Mammary epithelial cell (primary cell): Measurements from ENCODE around the gene ARCN1.

Source experiments
- CTCF ChIP-seq, 2 donors: IDR thresholded peaks in 1 of 2; conservative IDR thresholded peaks in 1 of 2; 2 replicates each; pipeline ENCODE4 v1.5.1; 2011 to 2012; ENCODE audit warnings: inconsistent platforms in 2 of 2, low read length in 2 of 2, mild to moderate bottlenecking in 2 of 2, control low read depth in 1 of 2, low read depth in 1 of 2; ENCODE audit not compliant: insufficient read depth in 1 of 2; ENCODE audit errors: extremely low read depth in 1 of 2
- EZH2 ChIP-seq: IDR thresholded peaks from 2 replicates; pipeline ENCODE4 v1.6.1; 2012; ENCODE audit warnings: low read length, inconsistent platforms, borderline replicate concordance

DNA sequence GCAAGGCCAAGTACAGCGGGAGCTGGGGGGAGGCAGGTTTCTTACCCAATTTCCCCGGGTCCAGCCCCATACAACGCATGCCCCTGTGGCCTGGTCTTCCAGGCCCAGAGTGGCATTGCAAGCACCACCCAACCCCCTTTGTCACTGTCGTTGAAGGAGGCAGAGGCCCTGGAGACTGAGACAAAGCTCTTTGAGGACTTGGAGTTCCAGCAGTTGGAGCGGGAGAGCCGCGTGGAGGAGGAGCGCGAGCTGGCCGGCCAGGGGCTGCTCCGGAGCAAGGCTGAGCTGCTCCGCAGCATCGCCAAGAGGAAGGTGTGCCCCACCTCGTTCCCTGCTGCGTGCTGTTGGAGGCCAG, 63.0 kb downstream of the ARCN1 start:
- TF ChIP-seq CTCF (conservative IDR thresholded peaks at IDR 0.05 in 1 of 2, IDR thresholded peaks at IDR 0.05 in 1 of 2; ENCODE audit: extremely low read depth in 1 of 2, insufficient read depth in 1 of 2, low read depth in 1 of 2, low read length in 2 of 2) (no peak), EZH2 (no peak)
